Naive B cell (primary cell): Measurements from ENCODE around the gene PCDH9. TPM values are rescaled to one million over a fixed set of nuclear protein-coding genes. Genes with fewer than 3 reads are reported as not detected.

Experiments
- ATAC-seq, 2 donors: fragments of 150-1000 bp; cut with Tn5 transposase; 2 replicates each; pipeline ENCODE4 v1.10.0; 2021; ENCODE audit warnings: low read depth in 2 of 2, mild to moderate bottlenecking in 2 of 2, moderate library complexity in 2 of 2
- DNase-seq: peaks from one replicate; pipeline ENCODE4 v3.0.0; 2022
- H3K27ac Mint-ChIP-seq, 6 donors: one replicate each; pipeline ENCODE4 v1.8.0; 2020 to 2022; ENCODE audit warnings: mild to moderate bottlenecking in 6 of 6, mixed read lengths in 6 of 6, moderate library complexity in 5 of 6, inconsistent platforms in 2 of 6
- H3K27me3 Mint-ChIP-seq, 3 donors: one replicate each; pipeline ENCODE4 v1.8.0; 2021 to 2022; ENCODE audit warnings: mixed read lengths in 3 of 3, mild to moderate bottlenecking in 1 of 3
- H3K36me3 Mint-ChIP-seq, 2 donors: one replicate each; pipeline ENCODE4 v1.8.0; 2020 to 2022; ENCODE audit warnings: mixed read lengths in 2 of 2, inconsistent platforms in 1 of 2, mild to moderate bottlenecking in 1 of 2
- H3K4me1 Mint-ChIP-seq, 3 donors: one replicate each; pipeline ENCODE4 v1.8.0; 2020 to 2022; ENCODE audit warnings: mixed read lengths in 3 of 3, inconsistent platforms in 1 of 3, mild to moderate bottlenecking in 1 of 3, moderate library complexity in 1 of 3
- H3K4me3 Mint-ChIP-seq, 8 donors: one replicate each; pipeline ENCODE4 v1.8.0; 2020 to 2022; ENCODE audit warnings: mild to moderate bottlenecking in 8 of 8, mixed read lengths in 8 of 8, moderate library complexity in 8 of 8, inconsistent platforms in 2 of 8
- H3K9me3 Mint-ChIP-seq, 7 donors: one replicate each; pipeline ENCODE4 v1.8.0; 2020 to 2022; ENCODE audit warnings: mixed read lengths in 7 of 7, mild to moderate bottlenecking in 5 of 7, inconsistent platforms in 2 of 7, moderate library complexity in 1 of 7
- polyA plus RNA-seq, 6 donors: library from polyadenylated mRNA; unstranded; fragments of 300-500 nt; fragmentation: Illumina TruSeq; gene quantifications; one replicate each; pipeline ENCODE4 v1.2.3, GENCODE V29; 2021; ENCODE audit warnings: low read depth in 6 of 6

PCDH9 gene
- polyA plus RNA-seq, 6 donors from 2014 or later: 49.9 to 70.2 (median 57.2) TPM

- DNase-seq: no peak
- no peaks in the 10 kb centered on the region for H3K27me3 Mint-ChIP-seq
Observed at GRCh38 chr13:66489172-66489571, 741.0 kb downstream of the PCDH9 start.

DNA sequence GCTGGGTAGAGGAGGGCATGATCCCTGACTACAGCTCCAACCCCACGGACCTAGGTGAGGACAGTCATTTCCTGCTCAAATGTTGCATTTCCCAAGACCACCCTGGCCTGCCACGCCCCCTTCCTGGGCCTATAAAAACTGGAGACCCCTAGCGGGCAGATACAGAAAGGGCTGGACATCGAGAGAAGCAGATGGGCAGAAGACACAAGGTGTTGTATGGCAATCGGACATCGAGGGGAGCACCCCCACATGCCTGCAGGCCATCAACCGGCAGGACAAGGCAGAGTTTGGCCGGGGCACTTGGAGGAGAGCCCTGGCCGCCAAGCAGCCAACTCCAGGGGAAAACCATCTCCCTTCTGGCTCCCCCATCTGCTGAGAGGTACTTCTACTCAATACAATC, 746.4 kb downstream of the PCDH9 start:
- DNase-seq (no peak), ATAC-seq (no peak)
- no peaks in the 10 kb centered on the region for H3K4me1 Mint-ChIP-seq
- H3K9me3 Mint-ChIP-seq: peaks cover 0 to 8% (median 0%) of the 10 kb centered on the region in 7 donors
- H3K36me3 Mint-ChIP-seq: peaks cover 0 to 7% of the 10 kb centered on the region in 2 donors
- H3K27me3 Mint-ChIP-seq: no peaks in the 10 kb centered on the region
- H3K27ac Mint-ChIP-seq: peak overlapping the region in 1 of 6 donors; percentile 6
- H3K4me3 Mint-ChIP-seq: no peak overlapping the region

More at GRCh38 chr13:66489172-66489571, 741.0 kb downstream of the PCDH9 start:
- H3K4me1 Mint-ChIP-seq: no peaks in the 10 kb centered on the region
- ATAC-seq: no peak
- no peaks in the 10 kb centered on the region for H3K36me3 Mint-ChIP-seq
- H3K9me3 Mint-ChIP-seq: no peaks in the 10 kb centered on the region
- no peak overlapping the region for H3K4me3 Mint-ChIP-seq
- H3K27ac Mint-ChIP-seq: no peak overlapping the region

GRCh38 chr13:66482836-66483235, 747.3 kb downstream of the PCDH9 start:
- Mint-ChIP-seq H3K27me3 (no peaks in the 10 kb centered on the region), H3K4me1 (no peaks in the 10 kb centered on the region), H3K4me3 (no peak overlapping the region), H3K9me3 (peaks cover 0 to 8% (median 0%) of the 10 kb centered on the region in 7 donors), H3K36me3 (peaks cover 0 to 7% of the 10 kb centered on the region in 2 donors), H3K27ac (no peak overlapping the region)
- ATAC-seq (no peak), DNase-seq (no peak)

GRCh38 chr13:66477816-66478215, 752.3 kb downstream of the PCDH9 start:
- peaks cover 0 to 8% (median 0%) of the 10 kb centered on the region in 7 donors for H3K9me3 Mint-ChIP-seq
- H3K4me3 Mint-ChIP-seq: no peak overlapping the region
- no peaks in the 10 kb centered on the region for H3K27me3 Mint-ChIP-seq
- DNase-seq: no peak
- no peak for ATAC-seq
- no peak overlapping the region for H3K27ac Mint-ChIP-seq
- peaks cover 0 to 7% of the 10 kb centered on the region in 2 donors for H3K36me3 Mint-ChIP-seq
- H3K4me1 Mint-ChIP-seq: no peaks in the 10 kb centered on the region

DNA sequence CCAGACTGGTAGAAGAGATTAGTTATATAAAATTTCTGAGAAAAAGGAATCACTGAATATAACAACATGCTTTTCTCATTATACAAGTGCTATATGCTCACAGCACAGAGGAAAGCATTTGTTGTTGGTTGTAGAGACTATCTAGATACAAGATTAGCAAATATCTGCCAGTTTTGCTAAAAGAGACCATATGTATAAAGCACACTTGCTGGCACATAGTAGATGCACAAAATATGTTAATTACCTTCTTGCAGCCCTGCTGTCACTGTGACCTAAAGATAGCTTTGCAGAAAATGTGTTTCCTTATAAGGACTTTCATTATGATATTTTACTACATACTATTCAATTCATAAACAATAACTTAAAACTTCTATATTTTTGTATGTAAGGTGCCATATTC, 755.1 kb downstream of the PCDH9 start:
- no peak for ATAC-seq
- H3K27ac Mint-ChIP-seq: no peak overlapping the region
- H3K4me3 Mint-ChIP-seq: no peak overlapping the region
- DNase-seq: no peak
- peaks cover 0 to 2% of the 10 kb centered on the region in 2 donors for H3K36me3 Mint-ChIP-seq
- no peaks in the 10 kb centered on the region for H3K27me3 Mint-ChIP-seq
- H3K4me1 Mint-ChIP-seq: no peaks in the 10 kb centered on the region
- H3K9me3 Mint-ChIP-seq: peaks cover 0 to 6% (median 0%) of the 10 kb centered on the region in 7 donors

GRCh38 chr13:66469745-66470144, 760.4 kb downstream of the PCDH9 start:
- Mint-ChIP-seq H3K27ac (no peak overlapping the region), H3K4me3 (no peak overlapping the region), H3K27me3 (no peaks in the 10 kb centered on the region), H3K4me1 (peaks cover 8 to 16% (median 11%) of the 10 kb centered on the region in 3 donors), H3K9me3 (peaks cover 0 to 5% (median 2%) of the 10 kb centered on the region in 7 donors), H3K36me3 (no peaks in the 10 kb centered on the region)
- no peak for ATAC-seq
- no peak for DNase-seq

DNA sequence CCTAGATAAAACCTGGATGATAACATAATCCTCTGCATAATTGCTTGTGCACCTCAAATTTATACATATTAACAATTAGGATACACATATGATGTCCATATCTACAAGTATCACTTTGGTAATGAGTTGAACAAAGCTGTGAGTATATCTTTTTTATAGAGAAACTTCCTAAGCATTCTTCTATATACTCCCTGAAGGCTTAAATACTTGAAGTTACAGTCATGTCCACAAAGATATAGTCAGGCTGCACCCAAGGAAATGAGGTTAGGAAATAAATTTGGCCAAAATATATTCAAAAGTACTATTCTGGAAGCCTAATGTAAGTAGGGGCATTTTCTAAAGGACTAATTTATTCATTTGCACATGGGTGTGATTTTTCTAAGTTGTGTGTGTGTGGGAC, 761.5 kb downstream of the PCDH9 start:
- H3K27ac Mint-ChIP-seq: no peak overlapping the region
- H3K4me3 Mint-ChIP-seq: no peak overlapping the region
- H3K9me3 Mint-ChIP-seq: peaks cover 0 to 5% (median 2%) of the 10 kb centered on the region in 7 donors
- no peaks in the 10 kb centered on the region for H3K27me3 Mint-ChIP-seq
- DNase-seq: no peak
- H3K4me1 Mint-ChIP-seq: peaks cover 8 to 16% (median 11%) of the 10 kb centered on the region in 3 donors
- no peaks in the 10 kb centered on the region for H3K36me3 Mint-ChIP-seq
- no peak for ATAC-seq

GRCh38 chr13:66462187-66462586, 767.9 kb downstream of the PCDH9 start:
- Mint-ChIP-seq H3K27ac (no peak overlapping the region), H3K9me3 (peaks cover 0 to 5% (median 0%) of the 10 kb centered on the region in 7 donors), H3K4me3 (no peak overlapping the region), H3K27me3 (no peaks in the 10 kb centered on the region), H3K36me3 (no peaks in the 10 kb centered on the region), H3K4me1 (peaks cover 8 to 18% (median 9%) of the 10 kb centered on the region in 3 donors)
- ATAC-seq (no peak), DNase-seq (no peak)

GRCh38 chr13:66461021-66461420, 769.1 kb downstream of the PCDH9 start:
- Mint-ChIP-seq H3K4me3 (no peak overlapping the region), H3K27ac (no peak overlapping the region), H3K9me3 (peaks cover 0 to under 1% (median 0%) of the 10 kb centered on the region in 7 donors), H3K27me3 (no peaks in the 10 kb centered on the region), H3K4me1 (peaks cover 0 to 7% (median under 1%) of the 10 kb centered on the region in 3 donors), H3K36me3 (no peaks in the 10 kb centered on the region)
- ATAC-seq (no peak), DNase-seq (no peak)

DNA sequence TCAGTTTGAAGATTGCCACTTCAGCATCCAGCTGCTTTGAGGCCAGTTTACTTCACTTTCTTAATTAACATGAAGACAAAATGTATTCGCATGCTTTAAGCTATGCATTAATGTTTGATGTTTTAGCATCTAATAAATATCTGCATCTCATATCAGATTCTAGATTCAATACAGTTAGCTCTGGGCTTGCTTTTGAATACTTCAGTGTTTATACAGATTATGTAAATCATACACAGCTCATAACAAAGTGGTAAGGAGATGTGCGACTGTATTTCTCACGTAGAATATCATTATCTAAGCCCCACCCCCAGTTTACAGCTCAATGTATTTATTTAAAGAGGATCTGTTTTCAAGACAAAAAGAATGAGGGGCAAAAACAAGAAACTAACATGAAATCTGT, 770.5 kb downstream of the PCDH9 start:
- H3K4me1 Mint-ChIP-seq: peaks cover 0 to 6% (median 0%) of the 10 kb centered on the region in 3 donors
- no peaks in the 10 kb centered on the region for H3K27me3 Mint-ChIP-seq
- no peak for DNase-seq
- no peaks in the 10 kb centered on the region for H3K36me3 Mint-ChIP-seq
- no peak overlapping the region for H3K27ac Mint-ChIP-seq
- no peak for ATAC-seq
- H3K4me3 Mint-ChIP-seq: no peak overlapping the region
- no peaks in the 10 kb centered on the region for H3K9me3 Mint-ChIP-seq

- H3K4me1 Mint-ChIP-seq: peaks cover 0 to 6% (median 0%) of the 10 kb centered on the region in 3 donors
- H3K27ac Mint-ChIP-seq: no peak overlapping the region
- H3K36me3 Mint-ChIP-seq: no peaks in the 10 kb centered on the region
- ATAC-seq (no peak), DNase-seq (no peak)
- H3K27me3 Mint-ChIP-seq: no peaks in the 10 kb centered on the region
- H3K4me3 Mint-ChIP-seq: no peak overlapping the region
- no peaks in the 10 kb centered on the region for H3K9me3 Mint-ChIP-seq
Observed at GRCh38 chr13:66459143-66459542, 771.0 kb downstream of the PCDH9 start.

GRCh38 chr13:66446413-66446812, 783.7 kb downstream of the PCDH9 start:
- H3K36me3 Mint-ChIP-seq: no peaks in the 10 kb centered on the region
- H3K27ac Mint-ChIP-seq: no peak overlapping the region
- no peaks in the 10 kb centered on the region for H3K4me1 Mint-ChIP-seq
- no peaks in the 10 kb centered on the region for H3K9me3 Mint-ChIP-seq
- no peaks in the 10 kb centered on the region for H3K27me3 Mint-ChIP-seq
- ATAC-seq (no peak), DNase-seq (no peak)
- no peak overlapping the region for H3K4me3 Mint-ChIP-seq

- no peaks in the 10 kb centered on the region for H3K36me3 Mint-ChIP-seq
- no peaks in the 10 kb centered on the region for H3K27me3 Mint-ChIP-seq
- ATAC-seq (no peak), DNase-seq (no peak)
- H3K4me1 Mint-ChIP-seq: no peaks in the 10 kb centered on the region
- no peaks in the 10 kb centered on the region for H3K9me3 Mint-ChIP-seq
- H3K27ac Mint-ChIP-seq: no peak overlapping the region
- H3K4me3 Mint-ChIP-seq: no peak overlapping the region
Observed at GRCh38 chr13:66443926-66444325, 786.2 kb downstream of the PCDH9 start.

DNA sequence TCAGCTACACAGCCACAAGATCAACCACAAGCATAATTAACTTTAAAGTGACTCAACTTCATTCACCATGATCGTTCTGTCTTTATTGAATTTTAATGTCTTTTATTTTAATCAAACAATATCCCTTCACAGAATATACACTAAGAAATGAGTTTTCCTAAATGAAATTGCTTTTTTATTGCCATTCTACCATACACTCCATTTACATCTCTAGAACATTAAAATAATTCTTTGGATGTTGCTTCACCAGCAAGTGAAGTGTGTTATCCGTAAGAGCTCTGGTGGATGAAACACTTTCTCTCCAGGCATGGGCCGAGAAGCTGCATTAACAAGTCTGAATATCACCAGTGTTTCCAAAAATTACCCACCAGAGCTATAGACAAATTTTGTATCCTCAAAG, 789.2 kb downstream of the PCDH9 start:
- Mint-ChIP-seq H3K36me3 (no peaks in the 10 kb centered on the region), H3K4me3 (no peak overlapping the region), H3K9me3 (peaks cover 0 to 5% (median 0%) of the 10 kb centered on the region in 7 donors), H3K27ac (no peak overlapping the region), H3K27me3 (no peaks in the 10 kb centered on the region), H3K4me1 (no peaks in the 10 kb centered on the region)
- DNase-seq (no peak), ATAC-seq (no peak)

DNA sequence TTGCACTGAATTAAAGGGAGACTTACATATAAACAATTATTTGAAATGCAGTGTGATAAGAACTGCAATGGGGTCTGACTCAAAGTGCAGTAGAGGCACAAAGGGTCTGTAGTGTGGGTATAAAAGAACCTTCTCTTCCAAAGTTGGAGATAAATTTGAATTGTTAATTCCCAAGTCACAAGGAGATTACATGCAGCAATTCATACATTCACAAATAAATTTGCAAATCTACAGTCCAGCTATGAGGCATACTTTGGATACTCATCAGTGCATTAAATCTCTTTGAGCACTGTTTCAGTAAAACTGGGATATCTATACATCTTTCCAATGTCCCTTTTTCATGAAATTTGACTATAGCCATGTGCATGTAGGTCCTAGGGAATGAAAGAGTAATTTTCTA, 799.4 kb downstream of the PCDH9 start:
- Mint-ChIP-seq H3K4me3 (no peak overlapping the region), H3K36me3 (no peaks in the 10 kb centered on the region), H3K9me3 (no peaks in the 10 kb centered on the region), H3K27ac (no peak overlapping the region), H3K27me3 (no peaks in the 10 kb centered on the region), H3K4me1 (no peaks in the 10 kb centered on the region)
- DNase-seq: no peak
- ATAC-seq: no peak
